HFFc6 (cell line): Measurements from ENCODE around the gene USF2. TPM values are rescaled to one million over a fixed set of nuclear protein-coding genes. Genes with fewer than 3 reads are reported as not detected.
"Not testable (repeated sequence)": the region's sequence is repeated elsewhere in the genome, so short reads cannot be mapped to it uniquely, and the experiment has no call there.

Experiments
- DNase-seq: peaks from one replicate; pipeline ENCODE4 v3.0.0-alpha.2; 2018
- H3K27ac Mint-ChIP-seq: 2 replicates; pipeline ENCODE4 v1.8.0; 2020; ENCODE audit warnings: mild to moderate bottlenecking, mixed read lengths
- H3K27me3 Mint-ChIP-seq: 2 replicates; pipeline ENCODE4 v1.8.0; 2021; ENCODE audit warnings: mild to moderate bottlenecking, moderate library complexity, mixed read lengths; ENCODE audit not compliant: insufficient read depth
- H3K36me3 Mint-ChIP-seq: 2 replicates; pipeline ENCODE4 v1.8.0; 2021; ENCODE audit warnings: low read depth, mixed read lengths
- H3K4me1 Mint-ChIP-seq: 2 replicates; pipeline ENCODE4 v1.8.0; 2020; ENCODE audit warnings: low read depth, mixed read lengths
- H3K4me3 Mint-ChIP-seq: 2 replicates; pipeline ENCODE4 v1.8.0; 2020; ENCODE audit warnings: mild to moderate bottlenecking, moderate library complexity, mixed read lengths
- H3K9me3 Mint-ChIP-seq: 2 replicates; pipeline ENCODE4 v1.8.0; 2020; ENCODE audit warnings: mild to moderate bottlenecking, mixed read lengths
- CTCF ChIP-seq: fragments of 200-600 bp; sonication (generic); IDR thresholded peaks from 2 replicates; pipeline ENCODE4 v1.5.0; 2021; ENCODE audit warnings: antibody characterized with exemption, mild to moderate bottlenecking
- long read RNA-seq: library from polyadenylated mRNA; unstranded; transcript quantifications from one replicate; pipeline ENCODE4 v2.0.0, GENCODE V29; 2019
- total RNA-seq, 6 experiments: library from RNA; stranded (reverse); fragmentation: NEBNext Ultra II Directional; extraction: Animal tissue kit (Norgen Biotek cat#: 25700); gene quantifications; 2 replicates in 1 of 6; 3 replicates in 5 of 6; pipeline ENCODE4 v1.2.3, GENCODE V29; 2021

USF2 gene
- 10 to 100 TPM; 66.0 to 78.1 (median 71.4) TPM for total RNA-seq
- long read RNA-seq, partial matches to known transcripts, result 5 of 10 reads
- long read RNA-seq, other reads (novel, unspliced or antisense), result 0 of 10 reads

GRCh38 chr19:35268536-35269437 is at the start of gene USF2:
Gene USF2 (plus strand): TSS chr19:35268962. CDS start chr19:35269102, 140 bp downstream.
- H3K9me3 Mint-ChIP-seq, result no peaks in the 10 kb centered on the region
- H3K27ac Mint-ChIP-seq, result peak within 1 kb of the TSS; percentile 95
- TF ChIP-seq CTCF, result no peak
- peaks cover 4% of the 10 kb centered on the region; the same call in 1 of the 2 replicates for H3K36me3 Mint-ChIP-seq
- H3K4me1 Mint-ChIP-seq, result peaks cover 12% of the 10 kb centered on the region
- peaks cover 7% of the 10 kb centered on the region for H3K27me3 Mint-ChIP-seq
- H3K4me3 Mint-ChIP-seq, result peak within 1 kb of the TSS; percentile 97
- peak; percentile 61 for DNase-seq

GRCh38 chr19:35219008-35219407 is 49.8 kb upstream of the USF2 start:
- Mint-ChIP-seq H3K4me1 (peaks cover 14% of the 10 kb centered on the region), H3K4me3 (no peak overlapping the region), H3K27me3 (peaks cover 14% of the 10 kb centered on the region)

GRCh38 chr19:35220315-35220921 is 48.3 kb upstream of the USF2 start:
- Mint-ChIP-seq H3K9me3 (peaks cover 4% of the 10 kb centered on the region; the same call in 1 of the 2 replicates), H3K4me1 (peaks cover 5% of the 10 kb centered on the region), H3K4me3 (no peak overlapping the region), H3K36me3 (no peaks in the 10 kb centered on the region), H3K27ac (no peak overlapping the region), H3K27me3 (peaks cover 15% of the 10 kb centered on the region)
- no peak for TF ChIP-seq CTCF
- DNase-seq, result no peak

More at GRCh38 chr19:35219008-35219407, 49.8 kb upstream of the USF2 start:
- peaks cover 4% of the 10 kb centered on the region; the same call in 1 of the 2 replicates for H3K9me3 Mint-ChIP-seq
- no peak for DNase-seq
- TF ChIP-seq CTCF, result no peak
- H3K27ac Mint-ChIP-seq, result no peak overlapping the region
- no peaks in the 10 kb centered on the region for H3K36me3 Mint-ChIP-seq

- not testable (repeated sequence) for H3K36me3 Mint-ChIP-seq, H3K4me3 Mint-ChIP-seq, H3K27ac Mint-ChIP-seq, DNase-seq, H3K4me1 Mint-ChIP-seq, H3K9me3 Mint-ChIP-seq
- peaks cover 14% of the 10 kb centered on the region for H3K27me3 Mint-ChIP-seq
Observed at GRCh38 chr19:35220973-35221590, 47.7 kb upstream of the USF2 start.

GRCh38 chr19:35222373-35223015 is 46.3 kb upstream of the USF2 start:
- TF ChIP-seq CTCF, result no peak
- Mint-ChIP-seq H3K27me3 (peaks cover 16% of the 10 kb centered on the region), H3K36me3 (no peaks in the 10 kb centered on the region), H3K9me3 (peaks cover 4% of the 10 kb centered on the region; the same call in 1 of the 2 replicates), H3K4me3 (no peak overlapping the region), H3K4me1 (0 out of 2 replicates have a peak, but pooled peaks cover 5% of the 10 kb centered on the region), H3K27ac (no peak overlapping the region)
- DNase-seq, result no peak
